Activated CD8-positive, alpha-beta T cell treated with anti-CD3 and anti-CD28 coated beads for 36 hours (primary cell): ENCODE data around the gene ELP4. TPM values are rescaled to one million over a fixed set of nuclear protein-coding genes. Genes with fewer than 3 reads are reported as not detected.
"Not testable (repeated sequence)": the region's sequence is repeated elsewhere in the genome, so short reads cannot be mapped to it uniquely, and the experiment has no call there.

Experiments used
- ATAC-seq: fragments of 200-7000 bp; cut with Tn5 transposase; one replicate; pipeline ENCODE4 v1.10.0; 2021; ENCODE audit warnings: mild to moderate bottlenecking, moderate library complexity
- CTCF ChIA-PET: fragments of 350-600 bp; sonication (Branson Sonifier 250); formaldehyde crosslinking; loops from one replicate; lab custom pipeline; 2021; ENCODE audit warnings: antibody characterized with exemption; lab: Charles Lee
- POLR2A ChIA-PET: fragments of 350-600 bp; sonication (Branson Sonifier 250); formaldehyde crosslinking; loops from one replicate; lab custom pipeline; 2021; ENCODE audit warnings: antibody characterized with exemption; lab: Charles Lee
- DNase-seq: peaks from one replicate; pipeline ENCODE4 v3.0.0-alpha.2; 2020
- H3K27ac Mint-ChIP-seq: one replicate; pipeline ENCODE4 v1.8.0; 2021; ENCODE audit warnings: mild to moderate bottlenecking, mixed read lengths
- H3K27me3 Mint-ChIP-seq: one replicate; pipeline ENCODE4 v1.8.0; 2021; ENCODE audit warnings: mixed read lengths
- H3K36me3 Mint-ChIP-seq: one replicate; pipeline ENCODE4 v1.8.0; 2021; ENCODE audit warnings: low read depth, mixed read lengths
- H3K4me1 Mint-ChIP-seq: one replicate; pipeline ENCODE4 v1.8.0; 2021; ENCODE audit warnings: low read depth, mixed read lengths
- H3K4me3 Mint-ChIP-seq: one replicate; pipeline ENCODE4 v1.8.0; 2021; ENCODE audit warnings: mild to moderate bottlenecking, moderate library complexity, mixed read lengths
- H3K9me3 Mint-ChIP-seq: one replicate; pipeline ENCODE4 v1.8.0; 2021; ENCODE audit warnings: mixed read lengths
- intact Hi-C: fragments of 100-400 bp; cut with micrococcal nuclease; formaldehyde crosslinking; loops from one replicate; pipeline ENCODE4 v1.10.0; 2022
- total RNA-seq, 2 experiments: library from RNA; stranded (reverse); gene quantifications; one replicate each; pipeline ENCODE4 v1.2.3, GENCODE V29; 2021
- TF ChIP-seq, protein P1 (sequence below): fragments of 200-600 bp; IDR thresholded peaks from one replicate; pipeline ENCODE4 v1.8.0; 2022; ENCODE audit warnings: antibody characterized with exemption, mild to moderate bottlenecking

The ELP4 gene
- total RNA-seq, 2 experiments from 2014 or later, result 21.1 to 21.6 TPM

DNA sequence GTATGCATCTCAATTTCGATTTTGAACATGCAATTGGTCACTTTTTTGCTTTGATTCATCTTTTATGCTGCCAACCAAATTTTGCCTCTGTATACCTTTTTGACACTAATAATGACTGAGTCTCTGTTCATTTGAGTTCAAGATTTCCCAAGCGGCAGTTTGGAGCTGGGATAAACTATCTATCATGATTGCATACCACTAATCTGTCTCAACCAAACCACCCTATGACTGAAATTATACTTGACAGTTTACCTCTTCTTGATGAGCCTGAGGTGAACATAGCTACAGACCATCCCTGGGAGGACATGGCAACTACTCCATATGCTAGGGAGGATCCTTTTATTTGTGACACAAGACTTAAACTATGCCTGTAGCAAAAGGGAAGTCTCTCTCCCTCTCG, 155.4 kb downstream of the ELP4 start:
- DNase-seq, result no peak
- TF ChIP-seq, protein P1, sequence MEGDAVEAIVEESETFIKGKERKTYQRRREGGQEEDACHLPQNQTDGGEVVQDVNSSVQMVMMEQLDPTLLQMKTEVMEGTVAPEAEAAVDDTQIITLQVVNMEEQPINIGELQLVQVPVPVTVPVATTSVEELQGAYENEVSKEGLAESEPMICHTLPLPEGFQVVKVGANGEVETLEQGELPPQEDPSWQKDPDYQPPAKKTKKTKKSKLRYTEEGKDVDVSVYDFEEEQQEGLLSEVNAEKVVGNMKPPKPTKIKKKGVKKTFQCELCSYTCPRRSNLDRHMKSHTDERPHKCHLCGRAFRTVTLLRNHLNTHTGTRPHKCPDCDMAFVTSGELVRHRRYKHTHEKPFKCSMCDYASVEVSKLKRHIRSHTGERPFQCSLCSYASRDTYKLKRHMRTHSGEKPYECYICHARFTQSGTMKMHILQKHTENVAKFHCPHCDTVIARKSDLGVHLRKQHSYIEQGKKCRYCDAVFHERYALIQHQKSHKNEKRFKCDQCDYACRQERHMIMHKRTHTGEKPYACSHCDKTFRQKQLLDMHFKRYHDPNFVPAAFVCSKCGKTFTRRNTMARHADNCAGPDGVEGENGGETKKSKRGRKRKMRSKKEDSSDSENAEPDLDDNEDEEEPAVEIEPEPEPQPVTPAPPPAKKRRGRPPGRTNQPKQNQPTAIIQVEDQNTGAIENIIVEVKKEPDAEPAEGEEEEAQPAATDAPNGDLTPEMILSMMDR, result no peak
- H3K27me3 Mint-ChIP-seq, result no peaks in the 10 kb centered on the region
- POLR2A ChIA-PET, result no interaction called here
- H3K27ac Mint-ChIP-seq, result no peak overlapping the region
- ATAC-seq, result no peak
- H3K4me1 Mint-ChIP-seq, result no peaks in the 10 kb centered on the region
- intact Hi-C loops, result no loop called here
- H3K9me3 Mint-ChIP-seq, result no peaks in the 10 kb centered on the region
- no peaks in the 10 kb centered on the region for H3K36me3 Mint-ChIP-seq
- CTCF ChIA-PET, result no interaction called here
- no peak overlapping the region for H3K4me3 Mint-ChIP-seq

DNA sequence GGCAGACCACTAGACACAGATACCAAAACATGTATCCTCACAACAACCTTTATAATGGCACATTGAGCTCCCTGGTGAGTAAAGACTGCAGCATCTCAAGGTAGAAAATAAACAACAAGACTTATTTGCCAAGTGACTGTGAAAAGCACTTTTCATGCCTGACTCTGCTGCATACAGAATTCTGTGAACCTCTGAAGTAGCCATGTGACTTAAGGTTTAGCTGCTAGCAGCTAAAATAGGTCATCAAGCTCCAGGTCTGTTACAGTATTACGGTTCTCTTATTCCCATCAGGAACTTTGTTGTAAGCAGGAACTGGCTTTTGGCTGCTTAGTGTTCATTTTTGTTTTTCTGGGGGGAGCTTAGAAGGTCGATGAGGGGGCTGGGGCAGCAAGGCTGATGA, 162.1 kb downstream of the ELP4 start:
- H3K9me3 Mint-ChIP-seq, result no peaks in the 10 kb centered on the region

DNA sequence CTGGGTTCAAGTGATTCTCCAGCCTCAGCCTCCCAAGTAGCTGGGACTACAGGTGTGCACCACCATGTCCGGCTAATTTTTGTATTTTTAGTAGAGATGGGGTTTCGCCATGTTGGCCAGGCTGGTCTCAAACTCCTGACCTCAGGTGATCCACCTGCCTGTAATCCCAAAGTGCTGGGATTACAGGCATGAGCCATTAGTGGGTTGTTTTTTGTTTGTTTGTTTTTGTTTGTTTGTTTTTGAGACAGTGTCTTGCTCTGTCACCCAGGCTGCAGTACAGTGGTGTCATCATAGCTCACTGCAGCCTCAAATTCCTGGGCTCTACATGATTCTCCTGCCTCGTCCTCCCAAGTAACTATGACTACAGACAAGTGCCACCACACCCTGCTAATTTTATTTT, 163.5 kb downstream of the ELP4 start:
- POLR2A ChIA-PET, H3K27ac Mint-ChIP-seq, CTCF ChIA-PET, H3K4me1 Mint-ChIP-seq, ATAC-seq, DNase-seq, intact Hi-C loops, H3K4me3 Mint-ChIP-seq, H3K9me3 Mint-ChIP-seq, H3K27me3 Mint-ChIP-seq: not testable (repeated sequence)
- H3K36me3 Mint-ChIP-seq, result peaks cover 12% of the 10 kb centered on the region

More for the DNA sequence above, 162.1 kb downstream of the ELP4 start:
- H3K27ac Mint-ChIP-seq, result no peak overlapping the region
- no peaks in the 10 kb centered on the region for H3K27me3 Mint-ChIP-seq
- intact Hi-C loops, result no loop called here
- H3K4me1 Mint-ChIP-seq, result no peaks in the 10 kb centered on the region
- H3K4me3 Mint-ChIP-seq, result no peak overlapping the region
- ChIA-PET POLR2A (no interaction called here), CTCF (no interaction called here)
- no peak for DNase-seq
- no peak for ATAC-seq
- H3K36me3 Mint-ChIP-seq, result peaks cover 10% of the 10 kb centered on the region
- TF ChIP-seq, protein P1, result no peak

DNA sequence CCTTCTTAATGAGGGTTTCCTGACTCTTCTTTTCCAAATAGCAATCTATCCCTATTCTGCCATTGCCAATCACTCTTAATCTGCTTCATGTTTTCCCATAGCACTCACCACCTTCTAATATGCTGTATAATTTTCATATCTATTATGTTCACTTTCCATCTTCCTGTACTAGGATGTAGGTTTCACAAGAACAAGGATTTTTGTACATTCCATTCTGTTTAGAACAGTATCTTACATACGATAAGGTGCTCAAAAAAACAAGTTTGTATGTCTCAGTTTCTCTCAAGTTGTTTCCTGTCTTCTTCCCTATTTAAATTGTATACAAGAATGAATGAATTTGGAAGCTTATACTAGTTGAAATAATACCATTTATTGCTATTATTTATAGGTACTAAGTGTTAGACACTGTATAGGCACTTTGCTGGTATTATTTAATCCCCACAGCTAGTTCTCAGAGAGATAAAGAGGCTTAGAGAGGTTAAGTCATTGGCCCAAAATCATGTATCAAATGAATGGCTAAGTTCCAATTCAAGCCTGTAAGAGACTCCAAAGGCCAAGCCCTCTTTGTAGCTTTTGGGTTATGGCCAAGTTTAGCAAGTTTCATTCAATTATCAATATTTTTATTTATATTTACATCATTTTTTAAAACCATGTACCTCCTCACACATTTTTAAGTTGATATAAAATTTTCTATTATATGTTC, 166.9 kb downstream of the ELP4 start:
- Mint-ChIP-seq H3K27ac (no peak overlapping the region), H3K4me1 (no peaks in the 10 kb centered on the region), H3K27me3 (no peaks in the 10 kb centered on the region), H3K4me3 (no peak overlapping the region), H3K36me3 (peaks cover 26% of the 10 kb centered on the region), H3K9me3 (peaks cover 3% of the 10 kb centered on the region)
- DNase-seq, result no peak
- intact Hi-C loops, result no loop called here
- ChIA-PET POLR2A (no interaction called here), CTCF (no interaction called here)
- ATAC-seq, result no peak
- TF ChIP-seq, protein P1, result no peak

DNA sequence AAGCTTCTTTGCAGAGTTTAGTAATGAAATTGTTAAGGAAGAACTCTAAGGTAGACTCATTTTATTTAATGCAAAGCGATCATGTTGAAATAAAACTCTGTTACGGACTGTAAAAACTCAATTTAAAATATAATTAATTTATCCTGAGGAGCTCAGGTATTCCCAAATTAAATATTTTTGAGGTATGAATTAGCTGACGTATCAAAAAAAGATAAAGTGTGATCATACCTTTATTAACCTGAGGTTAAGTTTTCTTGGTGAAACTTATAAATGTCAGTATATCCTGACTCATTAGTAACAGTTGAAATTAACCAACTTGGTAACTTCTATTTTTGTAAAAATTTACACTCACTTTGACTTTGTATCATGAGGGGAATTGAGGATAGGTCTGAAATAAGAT, 171.2 kb downstream of the ELP4 start:
- ATAC-seq, result no peak
- POLR2A ChIA-PET, result no interaction called here

More for the DNA sequence above, 171.2 kb downstream of the ELP4 start:
- intact Hi-C loops, result no loop called here
- Mint-ChIP-seq H3K27ac (no peak overlapping the region), H3K4me1 (no peaks in the 10 kb centered on the region), H3K27me3 (no peaks in the 10 kb centered on the region), H3K9me3 (peaks cover 3% of the 10 kb centered on the region), H3K36me3 (peaks cover 21% of the 10 kb centered on the region), H3K4me3 (no peak overlapping the region)
- DNase-seq, result no peak
- TF ChIP-seq, protein P1, result no peak
- CTCF ChIA-PET, result no interaction called here
